AG04449 (cell line): Measurements from ENCODE around the gene SMYD3.

Experiments used
- CTCF ChIA-PET: fragments of 350-600 bp; formaldehyde crosslinking; extraction: SDS; loops from one replicate; lab custom pipeline; 2021; ENCODE audit warnings: antibody characterized with exemption; lab: Yijun Ruan, JAX
- POLR2A ChIA-PET: fragments of 400-600, 350-600 bp; formaldehyde crosslinking; extraction: SDS; loops from one replicate; lab custom pipeline; 2020; ENCODE audit warnings: antibody characterized with exemption, inconsistent platforms; lab: Yijun Ruan, JAX
- DNase-seq: peaks from one replicate; pipeline ENCODE4 v3.0.0-alpha.2; 2010; ENCODE audit warnings: low read depth, low spot score
- H3K4me3 ChIP-seq: 2 replicates; pipeline ENCODE4 v1.5.1; 2011; ENCODE audit warnings: low read depth, mild to moderate bottlenecking, control low read depth, low read length
- TF ChIP-seq, protein P1 (sequence below): IDR thresholded peaks from one replicate; pipeline ENCODE4 v1.5.1; 2011; ENCODE audit warnings: mild to moderate bottlenecking, moderate library complexity, low read length, control low read depth, inconsistent platforms; ENCODE audit not compliant: insufficient read depth; ENCODE audit errors: missing control alignments

SMYD3 gene

DNA sequence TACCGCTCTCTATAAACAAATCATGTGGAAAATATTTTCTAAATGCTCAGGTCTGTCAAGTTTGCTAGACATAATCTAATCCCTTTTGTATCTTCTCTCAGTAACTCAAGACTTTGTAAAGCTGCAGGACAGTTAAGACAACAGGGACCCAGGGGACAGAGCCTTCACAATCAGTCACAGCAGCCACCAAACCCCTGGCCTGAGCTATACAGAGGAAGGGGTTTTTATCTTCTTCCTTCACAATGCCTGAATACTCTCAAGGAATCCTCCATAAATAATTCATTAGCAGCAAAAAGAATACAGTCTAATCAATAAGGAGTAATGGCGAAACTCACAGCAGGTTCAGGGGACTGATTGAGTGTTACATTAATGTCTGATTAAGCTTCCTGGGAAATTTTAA lies 368.3 kb downstream of the SMYD3 start:
- H3K4me3 ChIP-seq = no peak overlapping the region
- no peak for DNase-seq
- CTCF ChIA-PET = interaction anchor here (0.8 to 1.5 kb wide), 3 partner anchors 9 to 20 kb away, joined by 3 to 6 read pairs (median 3); no protein-coding TSS in a partner anchor
- POLR2A ChIA-PET = interaction anchor here (1.0 kb wide), 1 partner anchor 290 kb away, joined by 3 read pairs; no protein-coding TSS in a partner anchor
- TF ChIP-seq, protein P1, sequence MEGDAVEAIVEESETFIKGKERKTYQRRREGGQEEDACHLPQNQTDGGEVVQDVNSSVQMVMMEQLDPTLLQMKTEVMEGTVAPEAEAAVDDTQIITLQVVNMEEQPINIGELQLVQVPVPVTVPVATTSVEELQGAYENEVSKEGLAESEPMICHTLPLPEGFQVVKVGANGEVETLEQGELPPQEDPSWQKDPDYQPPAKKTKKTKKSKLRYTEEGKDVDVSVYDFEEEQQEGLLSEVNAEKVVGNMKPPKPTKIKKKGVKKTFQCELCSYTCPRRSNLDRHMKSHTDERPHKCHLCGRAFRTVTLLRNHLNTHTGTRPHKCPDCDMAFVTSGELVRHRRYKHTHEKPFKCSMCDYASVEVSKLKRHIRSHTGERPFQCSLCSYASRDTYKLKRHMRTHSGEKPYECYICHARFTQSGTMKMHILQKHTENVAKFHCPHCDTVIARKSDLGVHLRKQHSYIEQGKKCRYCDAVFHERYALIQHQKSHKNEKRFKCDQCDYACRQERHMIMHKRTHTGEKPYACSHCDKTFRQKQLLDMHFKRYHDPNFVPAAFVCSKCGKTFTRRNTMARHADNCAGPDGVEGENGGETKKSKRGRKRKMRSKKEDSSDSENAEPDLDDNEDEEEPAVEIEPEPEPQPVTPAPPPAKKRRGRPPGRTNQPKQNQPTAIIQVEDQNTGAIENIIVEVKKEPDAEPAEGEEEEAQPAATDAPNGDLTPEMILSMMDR = no peak

DNA sequence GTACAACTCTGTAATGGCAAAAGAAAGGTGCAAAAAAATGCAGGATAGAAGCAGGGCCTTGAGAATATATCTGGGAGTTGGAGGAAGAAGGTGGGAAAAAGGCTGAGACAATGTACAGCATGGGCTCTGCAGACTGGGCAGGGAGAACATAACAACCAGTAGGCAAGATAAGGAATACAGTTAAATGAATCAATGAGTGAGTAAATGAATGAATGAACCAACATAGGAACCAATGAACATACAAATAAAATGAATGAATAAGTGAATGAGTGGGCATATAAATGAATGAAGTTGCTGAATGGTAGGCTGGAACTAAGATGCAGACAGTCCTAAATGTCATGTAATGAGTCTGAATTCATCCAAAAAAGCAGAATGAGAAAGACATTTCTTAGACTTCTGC lies 370.6 kb downstream of the SMYD3 start:
- ChIA-PET CTCF (no interaction called here), POLR2A (no interaction called here)

DNA sequence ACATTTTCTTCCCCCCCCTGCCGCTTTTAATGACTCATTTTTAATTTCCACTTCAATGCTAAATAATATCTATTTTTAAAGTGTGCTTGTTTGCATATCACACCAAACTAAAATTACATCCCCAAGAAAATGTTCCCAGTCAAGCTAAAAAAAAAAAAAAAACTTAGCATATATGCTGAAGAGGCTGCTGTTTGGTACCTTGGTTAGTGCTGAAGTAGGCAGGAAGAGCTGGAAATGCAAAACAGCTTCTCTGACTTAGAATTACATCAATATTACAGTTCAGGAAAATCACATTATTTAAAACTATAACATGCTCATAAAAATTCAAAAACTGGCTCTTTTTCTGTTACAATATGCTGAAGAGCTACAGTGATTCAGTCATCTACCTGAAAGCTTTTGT lies 372.3 kb downstream of the SMYD3 start:
- TF ChIP-seq, protein P1 = no peak
- POLR2A ChIA-PET = no interaction called here
- CTCF ChIA-PET = interaction anchor here (1.2 kb wide), 1 partner anchor 19 kb away, joined by 3 read pairs; no protein-coding TSS in a partner anchor
- no peak overlapping the region for H3K4me3 ChIP-seq
- no peak for DNase-seq

More for the DNA sequence above, 370.6 kb downstream of the SMYD3 start:
- TF ChIP-seq, protein P1 = no peak
- no peak for DNase-seq
- no peak overlapping the region for H3K4me3 ChIP-seq

DNA sequence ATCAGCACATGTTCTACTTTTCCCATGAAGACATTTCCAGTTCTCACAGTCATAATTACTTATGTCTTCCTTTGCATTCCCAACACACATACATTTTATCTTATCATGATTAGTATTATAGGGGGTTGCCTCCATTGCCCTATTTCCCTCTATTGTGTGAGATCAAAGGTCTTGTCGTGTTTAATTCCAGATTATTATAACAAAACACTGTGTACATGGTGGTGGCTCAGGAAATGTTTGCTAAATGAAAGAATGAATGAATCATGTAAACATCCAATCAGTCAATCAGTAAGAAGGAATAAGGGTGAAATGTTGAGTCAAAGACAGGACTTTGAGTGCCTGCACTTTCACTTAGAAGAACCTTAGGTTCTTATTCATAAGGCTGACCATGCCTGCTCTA lies 376.0 kb downstream of the SMYD3 start:
- DNase-seq = no peak
- ChIA-PET POLR2A (no interaction called here), CTCF (no interaction called here)
- H3K4me3 ChIP-seq = no peak overlapping the region
- TF ChIP-seq, protein P1 = no peak

DNA sequence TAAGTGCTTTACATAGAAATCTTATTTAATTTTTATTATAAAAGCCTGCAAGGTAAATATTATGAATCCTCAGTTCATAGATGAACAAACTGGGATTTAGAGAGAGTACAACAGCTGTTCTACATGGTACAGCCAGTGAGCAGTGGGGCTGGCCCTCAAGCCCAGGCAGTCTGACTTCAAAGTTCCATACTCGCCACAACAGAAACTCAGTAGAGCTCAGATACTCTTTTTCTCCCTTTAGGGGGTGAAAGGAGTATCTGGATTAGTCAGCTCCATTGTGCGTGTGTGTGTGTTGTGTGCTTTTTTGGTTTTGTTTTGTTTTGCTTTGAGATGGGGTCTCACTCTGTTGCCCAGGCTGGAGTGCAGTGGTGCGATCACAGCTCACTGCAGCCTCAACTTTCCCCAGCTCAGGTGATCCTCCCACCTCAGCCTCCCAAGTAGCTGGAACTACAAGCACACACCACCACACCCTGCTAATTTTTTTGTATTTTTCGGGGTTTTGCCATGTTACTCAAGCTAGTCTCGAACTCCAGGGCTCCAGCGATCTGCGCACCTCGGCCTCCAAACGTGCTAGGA lies 378.5 kb downstream of the SMYD3 start:
- ChIA-PET CTCF (interaction anchor here (1.2 to 2.3 kb wide), 3 partner anchors 10 to 12 kb away, joined by 3 to 8 read pairs (median 6); no protein-coding TSS in a partner anchor), POLR2A (no interaction called here)
- TF ChIP-seq, protein P1 = no peak
- no peak for DNase-seq
- H3K4me3 ChIP-seq = no peak overlapping the region

DNA sequence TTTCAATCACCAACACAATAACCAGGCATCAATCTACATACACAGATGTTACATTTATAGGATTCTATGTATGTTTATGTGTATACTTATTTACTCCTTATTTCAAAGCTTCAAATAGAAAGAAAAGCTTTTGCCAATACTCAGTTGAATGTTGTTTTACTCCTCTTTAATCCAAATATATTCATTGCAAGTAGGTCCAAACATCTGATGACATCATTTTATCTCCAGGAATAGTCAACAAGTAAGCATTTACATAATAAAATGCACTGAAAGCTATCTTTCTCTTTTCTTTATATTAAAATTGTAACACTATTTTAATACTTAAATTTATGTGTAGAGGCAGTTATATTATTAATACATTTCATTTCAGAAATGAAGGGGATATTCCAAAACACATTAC lies 380.5 kb downstream of the SMYD3 start:
- ChIA-PET CTCF (interaction anchor here (1.5 to 2.2 kb wide), 2 partner anchors 10 to 12 kb away, joined by 4 to 6 read pairs; no protein-coding TSS in a partner anchor), POLR2A (no interaction called here)
- TF ChIP-seq, protein P1 = no peak
- no peak overlapping the region for H3K4me3 ChIP-seq
- DNase-seq = no peak
